Sigmoid colon (tissue), 4 donors: ENCODE results near the gene GPR61.

ENCODE experiments used
- EP300 ChIP-seq, 4 donors: sonication (generic); formaldehyde crosslinking; IDR thresholded peaks; one replicate each; pipeline ENCODE4 v1.6.1; 2017; ENCODE audit warnings: antibody characterized with exemption in 4 of 4
- POLR2AphosphoS5 ChIP-seq, 4 donors: sonication (generic); formaldehyde crosslinking; IDR thresholded peaks; one replicate each; pipeline ENCODE4 v1.6.1; 2017; ENCODE audit warnings: antibody characterized with exemption in 4 of 4
- TF ChIP-seq, protein P1 (sequence below), 4 experiments: fragments of 450-650 bp in 3 of 4; fragments of 200-600 bp in 1 of 4; IDR thresholded peaks; one replicate each; pipeline ENCODE4 v1.5.1; 2016 to 2019; ENCODE audit warnings: antibody characterized with exemption in 4 of 4, mild to moderate bottlenecking in 3 of 4, moderate library complexity in 2 of 4

DNA sequence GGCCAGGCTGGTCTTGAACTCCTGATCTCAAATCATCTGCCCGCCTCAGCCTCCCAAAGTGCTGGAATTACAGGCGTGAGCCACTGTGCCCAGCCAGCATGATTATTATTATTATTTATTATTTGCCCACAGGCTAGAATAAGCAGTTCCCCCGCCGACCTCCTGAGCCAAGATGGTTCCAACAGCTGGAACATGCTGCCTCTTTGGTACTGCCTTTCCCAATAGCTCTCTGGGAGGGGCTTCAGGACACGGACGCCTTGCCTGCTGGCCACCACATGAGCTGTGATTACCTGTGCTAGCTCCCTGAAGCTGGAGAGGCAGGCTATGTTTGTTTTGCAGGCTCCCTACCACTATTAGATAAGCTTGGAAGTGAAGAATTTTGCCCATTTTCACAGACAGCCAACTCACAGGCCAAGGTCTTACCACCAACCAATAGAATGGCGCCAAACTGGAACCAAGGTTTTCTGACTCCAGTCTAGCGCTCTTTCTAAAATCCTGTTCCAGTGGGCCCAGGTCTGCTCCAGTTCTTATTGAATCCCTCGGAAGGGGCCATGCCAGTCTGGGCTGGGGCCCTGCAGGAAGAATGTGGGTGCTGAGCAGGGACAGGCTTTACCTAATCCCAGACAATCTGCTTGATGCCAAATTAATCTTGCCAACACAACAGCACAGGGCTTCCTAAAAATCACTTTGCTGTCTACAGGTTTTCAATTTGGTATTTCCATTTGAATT, 2.1 kb upstream of the GPR61 start:
- TF ChIP-seq, protein P1, sequence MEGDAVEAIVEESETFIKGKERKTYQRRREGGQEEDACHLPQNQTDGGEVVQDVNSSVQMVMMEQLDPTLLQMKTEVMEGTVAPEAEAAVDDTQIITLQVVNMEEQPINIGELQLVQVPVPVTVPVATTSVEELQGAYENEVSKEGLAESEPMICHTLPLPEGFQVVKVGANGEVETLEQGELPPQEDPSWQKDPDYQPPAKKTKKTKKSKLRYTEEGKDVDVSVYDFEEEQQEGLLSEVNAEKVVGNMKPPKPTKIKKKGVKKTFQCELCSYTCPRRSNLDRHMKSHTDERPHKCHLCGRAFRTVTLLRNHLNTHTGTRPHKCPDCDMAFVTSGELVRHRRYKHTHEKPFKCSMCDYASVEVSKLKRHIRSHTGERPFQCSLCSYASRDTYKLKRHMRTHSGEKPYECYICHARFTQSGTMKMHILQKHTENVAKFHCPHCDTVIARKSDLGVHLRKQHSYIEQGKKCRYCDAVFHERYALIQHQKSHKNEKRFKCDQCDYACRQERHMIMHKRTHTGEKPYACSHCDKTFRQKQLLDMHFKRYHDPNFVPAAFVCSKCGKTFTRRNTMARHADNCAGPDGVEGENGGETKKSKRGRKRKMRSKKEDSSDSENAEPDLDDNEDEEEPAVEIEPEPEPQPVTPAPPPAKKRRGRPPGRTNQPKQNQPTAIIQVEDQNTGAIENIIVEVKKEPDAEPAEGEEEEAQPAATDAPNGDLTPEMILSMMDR (IDR thresholded peaks at IDR 0.05), result no peak
- no peak for TF ChIP-seq POLR2AphosphoS5 (IDR thresholded peaks at IDR 0.05)
- TF ChIP-seq EP300 (IDR thresholded peaks at IDR 0.05), result no peak
